GM12891 (cell line): ENCODE measurements around the gene TMEM161A.

ENCODE experiments used
- POLR2A ChIP-seq: IDR thresholded peaks from 2 replicates; pipeline ENCODE4 v1.6.1; 2011; ENCODE audit warnings: low read depth, low read length, control low read depth
- POLR2AphosphoS5 ChIP-seq: IDR thresholded peaks from 2 replicates; pipeline ENCODE4 v1.6.1; 2011; ENCODE audit warnings: low read depth, low read length, control low read depth

GRCh38 chr19:19095691-19096090, 42.6 kb downstream of the TMEM161A start:
- TF ChIP-seq POLR2A (no peak), POLR2AphosphoS5 (no peak)
